Measurements from ENCODE around the gene NAALADL1.

The NAALADL1 gene

GRCh38 chr11:65100674-65101350 is 42.5 kb upstream of the NAALADL1 start:
- no peak for TF ChIP-seq CTCF (IDR thresholded peaks at IDR 0.05; ENCODE audit: borderline replicate concordance, insufficient read depth, low read depth, low read length)
- no peak overlapping the region for H3K4me3 ChIP-seq (ENCODE audit: low read depth, low read length)

GRCh38 chr11:65096926-65097325 is 38.6 kb upstream of the NAALADL1 start:
- H3K4me3 ChIP-seq (ENCODE audit: low read depth, low read length) = peak overlapping the region; percentile 65
- no peak for TF ChIP-seq CTCF (IDR thresholded peaks at IDR 0.05; ENCODE audit: borderline replicate concordance, insufficient read depth, low read depth, low read length)

GRCh38 chr11:65095974-65096806 is 37.8 kb upstream of the NAALADL1 start, which contains the start of gene VPS51:
Gene VPS51, plus strand, starts transcription at chr11:65096214. Its CDS starts 37 bp downstream, at chr11:65096251.
- TF ChIP-seq CTCF (IDR thresholded peaks at IDR 0.05; ENCODE audit: borderline replicate concordance, insufficient read depth, low read depth, low read length) = no peak
- H3K4me3 ChIP-seq (ENCODE audit: low read depth, low read length) = peak within 1 kb of the TSS; percentile 65

GRCh38 chr11:65095427-65095826 is 37.1 kb upstream of the NAALADL1 start:
- no peak for TF ChIP-seq CTCF (IDR thresholded peaks at IDR 0.05; ENCODE audit: borderline replicate concordance, insufficient read depth, low read depth, low read length)
- H3K4me3 ChIP-seq (ENCODE audit: low read depth, low read length) = no peak overlapping the region

- no peak overlapping the region for H3K4me3 ChIP-seq (ENCODE audit: low read depth, low read length)
- TF ChIP-seq CTCF (IDR thresholded peaks at IDR 0.05; ENCODE audit: borderline replicate concordance, insufficient read depth, low read depth, low read length) = no peak
Observed at GRCh38 chr11:65090628-65091027, 32.3 kb upstream of the NAALADL1 start.

- no peak overlapping the region for H3K4me3 ChIP-seq (ENCODE audit: low read depth, low read length)
- TF ChIP-seq CTCF (IDR thresholded peaks at IDR 0.05; ENCODE audit: borderline replicate concordance, insufficient read depth, low read depth, low read length) = no peak
Observed at GRCh38 chr11:65089621-65090020, 31.3 kb upstream of the NAALADL1 start.

All from GM12875 (cell line).